Measurements from ENCODE around the gene STIM2. TPM values are rescaled to one million over a fixed set of nuclear protein-coding genes. Genes with fewer than 3 reads are reported as not detected.
"Not testable (repeated sequence)": the region's sequence is repeated elsewhere in the genome, so short reads cannot be mapped to it uniquely, and the experiment has no call there.

The STIM2 gene
- total RNA-seq, 1 donor from 2014 or later = 36.7 TPM

GRCh38 chr4:26958925-26959653 is 98.4 kb downstream of the STIM2 start:
- ATAC-seq (no peak), DNase-seq (no peak)
- Histone ChIP-seq H3K27me3 (no peaks in the 10 kb centered on the region), H3K36me3 (peaks cover 5% of the 10 kb centered on the region), H3K9me3 (no peaks in the 10 kb centered on the region), H3K4me1 (no peaks in the 10 kb centered on the region), H3K27ac (no peak overlapping the region), H3K4me3 (no peak overlapping the region)
- no peak for TF ChIP-seq CTCF (IDR thresholded peaks at IDR 0.05)
- intact Hi-C loops (cut with DNase I) = no loop called here

GRCh38 chr4:26959654-26960047 is 99.0 kb downstream of the STIM2 start:
- no peaks in the 10 kb centered on the region for H3K9me3 ChIP-seq
- intact Hi-C loops (cut with DNase I) = no loop called here
- TF ChIP-seq CTCF (IDR thresholded peaks at IDR 0.05) = no peak
- no peaks in the 10 kb centered on the region for H3K27me3 ChIP-seq
- ATAC-seq (no peak), DNase-seq (no peak)
- no peaks in the 10 kb centered on the region for H3K4me1 ChIP-seq
- no peak overlapping the region for H3K4me3 ChIP-seq
- H3K36me3 ChIP-seq = peaks cover 5% of the 10 kb centered on the region
- H3K27ac ChIP-seq = no peak overlapping the region

GRCh38 chr4:26962720-26963119 is 102.1 kb downstream of the STIM2 start:
- TF ChIP-seq CTCF (IDR thresholded peaks at IDR 0.05) = no peak
- Histone ChIP-seq H3K4me3 (no peak overlapping the region), H3K4me1 (no peaks in the 10 kb centered on the region), H3K27me3 (no peaks in the 10 kb centered on the region), H3K9me3 (no peaks in the 10 kb centered on the region), H3K27ac (no peak overlapping the region), H3K36me3 (peaks cover 5% of the 10 kb centered on the region)
- DNase-seq (no peak), ATAC-seq (no peak)
- intact Hi-C loops (cut with DNase I) = no loop called here

- no peak for ATAC-seq
- TF ChIP-seq CTCF (IDR thresholded peaks at IDR 0.05) = no peak
- intact Hi-C loops (cut with DNase I) = no loop called here
Observed at GRCh38 chr4:26964512-26964911, 103.9 kb downstream of the STIM2 start.

GRCh38 chr4:26964994-26965393 is 104.4 kb downstream of the STIM2 start:
- Histone ChIP-seq H3K27me3 (no peaks in the 10 kb centered on the region), H3K4me1 (no peaks in the 10 kb centered on the region), H3K27ac (no peak overlapping the region), H3K36me3 (no peaks in the 10 kb centered on the region), H3K4me3 (no peak overlapping the region), H3K9me3 (no peaks in the 10 kb centered on the region)
- TF ChIP-seq CTCF (IDR thresholded peaks at IDR 0.05) = no peak
- DNase-seq (no peak), ATAC-seq (no peak)
- intact Hi-C loops (cut with DNase I) = no loop called here

More at GRCh38 chr4:26964512-26964911, 103.9 kb downstream of the STIM2 start:
- Histone ChIP-seq H3K4me1 (no peaks in the 10 kb centered on the region), H3K27me3 (no peaks in the 10 kb centered on the region), H3K4me3 (no peak overlapping the region), H3K27ac (no peak overlapping the region), H3K9me3 (no peaks in the 10 kb centered on the region), H3K36me3 (no peaks in the 10 kb centered on the region)
- no peak for DNase-seq

GRCh38 chr4:26975464-26976181 is 115.0 kb downstream of the STIM2 start:
- ATAC-seq; intact Hi-C loops (cut with DNase I); H3K27me3 ChIP-seq; H3K4me1 ChIP-seq; DNase-seq; H3K9me3 ChIP-seq; H3K36me3 ChIP-seq; H3K4me3 ChIP-seq; H3K27ac ChIP-seq: not testable (repeated sequence)
